HL-60 (cell line): ENCODE data around the gene CRY1.

Source experiments
- DNase-seq, 2 experiments: peaks; one replicate each; pipeline ENCODE4 v3.0.0-alpha.2; 2010 to 2020; ENCODE audit warnings: low read depth in 1 of 2, low spot score in 1 of 2
- H3K27ac ChIP-seq: fragments of 250-450 bp; sonication (Bioruptor Pico); replicated peaks from 2 replicates; pipeline ENCODE4 v1.5.1; 2020; ENCODE audit warnings: mild to moderate bottlenecking, moderate library complexity
- H3K27me3 ChIP-seq: fragments of 250-450 bp; sonication (Bioruptor Pico); 2 replicates; pipeline ENCODE4 v1.5.1; 2021; ENCODE audit warnings: mild to moderate bottlenecking, moderate library complexity; ENCODE audit not compliant: insufficient read depth, poor library complexity, severe bottlenecking
- H3K4me3 ChIP-seq: replicated peaks from 2 replicates; pipeline ENCODE4 v1.5.1; 2011; ENCODE audit warnings: mild to moderate bottlenecking, control low read depth, low read length; ENCODE audit not compliant: insufficient read depth
- GABPA ChIP-seq: IDR thresholded peaks from 2 replicates; pipeline ENCODE4 v1.6.1; 2012; ENCODE audit warnings: low read depth
- POLR2AphosphoS5 ChIP-seq: IDR thresholded peaks from 2 replicates; pipeline ENCODE4 v1.6.1; 2012; ENCODE audit warnings: low read depth
- SPI1 ChIP-seq: IDR thresholded peaks from 2 replicates; pipeline ENCODE4 v1.6.1; 2012; ENCODE audit warnings: low read depth, mild to moderate bottlenecking, borderline replicate concordance
- TF ChIP-seq, protein P1 (sequence below): IDR thresholded peaks from one replicate; pipeline ENCODE4 v1.5.1; 2011; ENCODE audit warnings: low read length, control low read depth, inconsistent platforms; ENCODE audit not compliant: insufficient read depth
- TF ChIP-seq, protein P2 (sequence below): IDR thresholded peaks from 2 replicates; pipeline ENCODE4 v1.6.1; 2012; ENCODE audit warnings: low read depth; ENCODE audit not compliant: insufficient replicate concordance

Gene CRY1

GRCh38 chr12:107086314-107086713 is 7.0 kb downstream of the CRY1 start:
- no peak for DNase-seq
- Histone ChIP-seq H3K27me3 (no peaks in the 10 kb centered on the region), H3K4me3 (no peak overlapping the region), H3K27ac (no peak overlapping the region)
- TF ChIP-seq SPI1 (no peak), GABPA (no peak), POLR2AphosphoS5 (no peak)
- TF ChIP-seq, protein P1, sequence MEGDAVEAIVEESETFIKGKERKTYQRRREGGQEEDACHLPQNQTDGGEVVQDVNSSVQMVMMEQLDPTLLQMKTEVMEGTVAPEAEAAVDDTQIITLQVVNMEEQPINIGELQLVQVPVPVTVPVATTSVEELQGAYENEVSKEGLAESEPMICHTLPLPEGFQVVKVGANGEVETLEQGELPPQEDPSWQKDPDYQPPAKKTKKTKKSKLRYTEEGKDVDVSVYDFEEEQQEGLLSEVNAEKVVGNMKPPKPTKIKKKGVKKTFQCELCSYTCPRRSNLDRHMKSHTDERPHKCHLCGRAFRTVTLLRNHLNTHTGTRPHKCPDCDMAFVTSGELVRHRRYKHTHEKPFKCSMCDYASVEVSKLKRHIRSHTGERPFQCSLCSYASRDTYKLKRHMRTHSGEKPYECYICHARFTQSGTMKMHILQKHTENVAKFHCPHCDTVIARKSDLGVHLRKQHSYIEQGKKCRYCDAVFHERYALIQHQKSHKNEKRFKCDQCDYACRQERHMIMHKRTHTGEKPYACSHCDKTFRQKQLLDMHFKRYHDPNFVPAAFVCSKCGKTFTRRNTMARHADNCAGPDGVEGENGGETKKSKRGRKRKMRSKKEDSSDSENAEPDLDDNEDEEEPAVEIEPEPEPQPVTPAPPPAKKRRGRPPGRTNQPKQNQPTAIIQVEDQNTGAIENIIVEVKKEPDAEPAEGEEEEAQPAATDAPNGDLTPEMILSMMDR: no peak
- TF ChIP-seq, protein P2, sequence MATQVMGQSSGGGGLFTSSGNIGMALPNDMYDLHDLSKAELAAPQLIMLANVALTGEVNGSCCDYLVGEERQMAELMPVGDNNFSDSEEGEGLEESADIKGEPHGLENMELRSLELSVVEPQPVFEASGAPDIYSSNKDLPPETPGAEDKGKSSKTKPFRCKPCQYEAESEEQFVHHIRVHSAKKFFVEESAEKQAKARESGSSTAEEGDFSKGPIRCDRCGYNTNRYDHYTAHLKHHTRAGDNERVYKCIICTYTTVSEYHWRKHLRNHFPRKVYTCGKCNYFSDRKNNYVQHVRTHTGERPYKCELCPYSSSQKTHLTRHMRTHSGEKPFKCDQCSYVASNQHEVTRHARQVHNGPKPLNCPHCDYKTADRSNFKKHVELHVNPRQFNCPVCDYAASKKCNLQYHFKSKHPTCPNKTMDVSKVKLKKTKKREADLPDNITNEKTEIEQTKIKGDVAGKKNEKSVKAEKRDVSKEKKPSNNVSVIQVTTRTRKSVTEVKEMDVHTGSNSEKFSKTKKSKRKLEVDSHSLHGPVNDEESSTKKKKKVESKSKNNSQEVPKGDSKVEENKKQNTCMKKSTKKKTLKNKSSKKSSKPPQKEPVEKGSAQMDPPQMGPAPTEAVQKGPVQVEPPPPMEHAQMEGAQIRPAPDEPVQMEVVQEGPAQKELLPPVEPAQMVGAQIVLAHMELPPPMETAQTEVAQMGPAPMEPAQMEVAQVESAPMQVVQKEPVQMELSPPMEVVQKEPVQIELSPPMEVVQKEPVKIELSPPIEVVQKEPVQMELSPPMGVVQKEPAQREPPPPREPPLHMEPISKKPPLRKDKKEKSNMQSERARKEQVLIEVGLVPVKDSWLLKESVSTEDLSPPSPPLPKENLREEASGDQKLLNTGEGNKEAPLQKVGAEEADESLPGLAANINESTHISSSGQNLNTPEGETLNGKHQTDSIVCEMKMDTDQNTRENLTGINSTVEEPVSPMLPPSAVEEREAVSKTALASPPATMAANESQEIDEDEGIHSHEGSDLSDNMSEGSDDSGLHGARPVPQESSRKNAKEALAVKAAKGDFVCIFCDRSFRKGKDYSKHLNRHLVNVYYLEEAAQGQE: no peak

GRCh38 chr12:107081778-107082177 is 11.6 kb downstream of the CRY1 start:
- H3K27me3 ChIP-seq: no peaks in the 10 kb centered on the region
- H3K4me3 ChIP-seq: no peak overlapping the region
- no peak overlapping the region for H3K27ac ChIP-seq
- no peak for DNase-seq
- TF ChIP-seq SPI1 (no peak), POLR2AphosphoS5 (no peak), GABPA (no peak)
- TF ChIP-seq, protein P2: no peak
- TF ChIP-seq, protein P1: no peak

GRCh38 chr12:107080299-107080698 is 13.1 kb downstream of the CRY1 start:
- no peak overlapping the region for H3K4me3 ChIP-seq
- H3K27me3 ChIP-seq: no peaks in the 10 kb centered on the region
- TF ChIP-seq, protein P2: no peak
- no peak for TF ChIP-seq GABPA
- TF ChIP-seq POLR2AphosphoS5: no peak
- TF ChIP-seq, protein P1: no peak
- no peak for TF ChIP-seq SPI1
- DNase-seq: peak in 1 of 2 experiments; percentile 13
- no peak overlapping the region for H3K27ac ChIP-seq
